ENCODE results near the gene CRACR2A. TPM values are rescaled to one million over a fixed set of nuclear protein-coding genes. Genes with fewer than 3 reads are reported as not detected.

CRACR2A gene
- total and polyA plus RNA-seq, 9 of the 15 experiments (the other 6 are each of a cell fraction or from before 2014, with no cell fraction given), result 2.1 to 15.1 (median 10.4) TPM

DNA sequence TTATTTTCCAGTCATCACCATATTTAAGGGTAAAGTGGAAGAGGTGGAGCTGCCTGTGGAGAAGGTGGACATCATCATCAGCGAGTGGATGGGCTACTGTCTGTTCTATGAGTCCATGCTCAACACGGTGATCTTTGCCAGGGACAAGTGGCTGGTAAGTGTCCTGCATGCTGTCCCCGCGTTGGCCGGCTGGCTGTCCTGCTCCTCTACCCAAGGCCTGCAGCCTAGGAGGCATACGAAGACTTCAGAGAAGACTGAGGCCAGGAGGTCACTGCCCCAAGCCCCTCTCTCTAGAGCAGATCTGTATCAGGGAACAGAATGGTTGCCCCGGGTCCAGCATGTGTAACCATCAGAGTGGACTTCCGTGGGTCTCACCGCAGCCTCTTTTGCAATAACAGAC is 184.2 kb downstream of the CRACR2A start:
- Histone ChIP-seq H4K20me1 (replicated peaks; ENCODE audit: control insufficient read depth, insufficient read depth, low read length) (no peaks in the 10 kb centered on the region), H3K4me3 (no peak overlapping the region), H2AFZ (ENCODE audit: low read depth, low read length) (no peak overlapping the region), H3K9me3 (replicated peaks; ENCODE audit: control insufficient read depth, insufficient read depth, low read depth, low read length) (no peaks in the 10 kb centered on the region), H3K9ac (ENCODE audit: insufficient read depth in 1 of 2, low read depth in 2 of 2, low read length in 2 of 2) (no peak overlapping the region), H3K79me2 (ENCODE audit: control insufficient read depth, insufficient read depth, low read length) (no peaks in the 10 kb centered on the region), H3K27ac (ENCODE audit: extremely low read depth, low read depth, low read length) (no peak overlapping the region), H3K4me2 (ENCODE audit: insufficient read depth, low read length) (no peak overlapping the region), H3K27me3 (ENCODE audit: control insufficient read depth in 2 of 2, insufficient read depth in 2 of 2, low read length in 2 of 2) (peaks cover 0 to 9% of the 10 kb centered on the region in 2 experiments; a peak in 2 of 5 replicates), H3K36me3 (ENCODE audit: control insufficient read depth, insufficient read depth, low read length) (no peaks in the 10 kb centered on the region), H3K4me1 (replicated peaks in 1 of 2; ENCODE audit: control insufficient read depth in 2 of 2, insufficient read depth in 2 of 2, low read length in 2 of 2) (no peaks in the 10 kb centered on the region), H3K9me1 (ENCODE audit: control insufficient read depth, insufficient read depth, low read length) (no peaks in the 10 kb centered on the region)
- BruUV-seq (replicated peaks), result no TSS peak
- intact Hi-C loops (cut with micrococcal nuclease), result no loop called here
- in situ Hi-C loops (cut with MboI), result no loop called here
- FAIRE-seq, result no peak
- ChIA-PET CTCF (ENCODE audit: low intra/inter-chr PET ratio) (no interaction called here), POLR2A (no interaction called here)
- no peak for ATAC-seq
- DNase-seq (ENCODE audit: extremely low read depth in 1 of 4, low spot score in 3 of 4), result no peak
- 2% methylated on average over 8 of the region's 9 CpGs for WGBS (ENCODE audit: insufficient coverage, low coverage, missing lambda C conversion rate)
- TF ChIP-seq, protein P1, sequence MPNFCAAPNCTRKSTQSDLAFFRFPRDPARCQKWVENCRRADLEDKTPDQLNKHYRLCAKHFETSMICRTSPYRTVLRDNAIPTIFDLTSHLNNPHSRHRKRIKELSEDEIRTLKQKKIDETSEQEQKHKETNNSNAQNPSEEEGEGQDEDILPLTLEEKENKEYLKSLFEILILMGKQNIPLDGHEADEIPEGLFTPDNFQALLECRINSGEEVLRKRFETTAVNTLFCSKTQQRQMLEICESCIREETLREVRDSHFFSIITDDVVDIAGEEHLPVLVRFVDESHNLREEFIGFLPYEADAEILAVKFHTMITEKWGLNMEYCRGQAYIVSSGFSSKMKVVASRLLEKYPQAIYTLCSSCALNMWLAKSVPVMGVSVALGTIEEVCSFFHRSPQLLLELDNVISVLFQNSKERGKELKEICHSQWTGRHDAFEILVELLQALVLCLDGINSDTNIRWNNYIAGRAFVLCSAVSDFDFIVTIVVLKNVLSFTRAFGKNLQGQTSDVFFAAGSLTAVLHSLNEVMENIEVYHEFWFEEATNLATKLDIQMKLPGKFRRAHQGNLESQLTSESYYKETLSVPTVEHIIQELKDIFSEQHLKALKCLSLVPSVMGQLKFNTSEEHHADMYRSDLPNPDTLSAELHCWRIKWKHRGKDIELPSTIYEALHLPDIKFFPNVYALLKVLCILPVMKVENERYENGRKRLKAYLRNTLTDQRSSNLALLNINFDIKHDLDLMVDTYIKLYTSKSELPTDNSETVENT (CRISPR knock-in tag; IDR thresholded peaks at IDR 0.05), result no peak
- no peak for TF ChIP-seq RBM22 (IDR thresholded peaks at IDR 0.05; ENCODE audit: low read depth, low read length, poor library complexity, severe bottlenecking)
- TF ChIP-seq TCF7L2 (IDR thresholded peaks at IDR 0.05; ENCODE audit: low read depth, low read length), result no peak
- TF ChIP-seq THAP7 (CRISPR knock-in tag; IDR thresholded peaks at IDR 0.05), result no peak
- no peak for TF ChIP-seq ZZZ3 (IDR thresholded peaks at IDR 0.05)
- no peak for TF ChIP-seq REST (IDR thresholded peaks at IDR 0.05; ENCODE audit: borderline replicate concordance)
- TF ChIP-seq REST (CRISPR knock-in tag; IDR thresholded peaks at IDR 0.05; ENCODE audit: low read depth), result no peak
- no peak for TF ChIP-seq CCAR2 (IDR thresholded peaks at IDR 0.05; ENCODE audit: low read depth, low read length)
- no peak for TF ChIP-seq DDX20 (tag; IDR thresholded peaks at IDR 0.05; ENCODE audit: low read depth)
- no peak for TF ChIP-seq ZNF263 (CRISPR knock-in tag; IDR thresholded peaks at IDR 0.05; ENCODE audit: borderline replicate concordance)
- no peak for TF ChIP-seq ETV5 (CRISPR knock-in tag; IDR thresholded peaks at IDR 0.05; ENCODE audit: low read depth)
- no peak for TF ChIP-seq MTA2 (IDR thresholded peaks at IDR 0.05; ENCODE audit: low read depth)
- TF ChIP-seq ETS2 (tag; IDR thresholded peaks at IDR 0.05; ENCODE audit: borderline replicate concordance, poor library complexity, severe bottlenecking), result no peak

Measured in K562 (cell line).